ENCODE results near the gene RCSD1.
A peak's percentile ranks its signal among the peaks of the same experiment; 100 is the strongest.

DNA sequence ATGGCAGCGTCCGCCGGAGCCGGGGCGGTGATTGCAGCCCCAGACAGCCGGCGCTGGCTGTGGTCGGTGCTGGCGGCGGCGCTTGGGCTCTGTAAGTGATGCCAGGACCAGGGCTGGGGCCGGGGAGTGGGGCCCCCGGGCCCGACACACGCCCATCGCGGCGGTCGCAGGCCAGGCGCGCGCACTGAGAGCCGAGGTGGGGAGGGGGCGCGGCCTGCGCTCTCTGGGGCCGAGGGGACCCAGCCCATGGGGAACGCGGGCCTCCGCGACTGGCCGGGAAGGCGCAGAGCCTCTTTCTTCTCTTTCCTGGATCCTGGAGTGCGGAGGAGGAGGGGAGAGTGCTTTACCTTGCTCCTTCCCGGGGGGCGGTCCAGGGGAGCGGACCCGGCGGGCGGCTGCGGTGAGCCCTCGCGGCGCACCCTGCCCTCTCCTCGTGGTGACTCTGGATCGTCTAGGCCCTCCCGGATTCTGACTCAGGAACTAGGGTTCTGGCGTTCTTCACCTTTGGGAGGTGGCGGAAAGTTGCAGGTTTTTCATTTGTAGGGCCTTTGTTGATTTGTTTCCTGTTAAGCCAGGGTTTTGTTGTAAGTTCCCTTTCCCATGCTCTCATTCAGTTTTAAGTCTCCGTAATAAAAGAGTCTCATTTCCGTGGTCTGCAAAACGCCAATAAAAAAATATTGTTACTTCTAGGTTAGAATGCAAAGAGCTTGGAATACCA, 92.3 kb downstream of the RCSD1 start:
- TF ChIP-seq, protein P1, sequence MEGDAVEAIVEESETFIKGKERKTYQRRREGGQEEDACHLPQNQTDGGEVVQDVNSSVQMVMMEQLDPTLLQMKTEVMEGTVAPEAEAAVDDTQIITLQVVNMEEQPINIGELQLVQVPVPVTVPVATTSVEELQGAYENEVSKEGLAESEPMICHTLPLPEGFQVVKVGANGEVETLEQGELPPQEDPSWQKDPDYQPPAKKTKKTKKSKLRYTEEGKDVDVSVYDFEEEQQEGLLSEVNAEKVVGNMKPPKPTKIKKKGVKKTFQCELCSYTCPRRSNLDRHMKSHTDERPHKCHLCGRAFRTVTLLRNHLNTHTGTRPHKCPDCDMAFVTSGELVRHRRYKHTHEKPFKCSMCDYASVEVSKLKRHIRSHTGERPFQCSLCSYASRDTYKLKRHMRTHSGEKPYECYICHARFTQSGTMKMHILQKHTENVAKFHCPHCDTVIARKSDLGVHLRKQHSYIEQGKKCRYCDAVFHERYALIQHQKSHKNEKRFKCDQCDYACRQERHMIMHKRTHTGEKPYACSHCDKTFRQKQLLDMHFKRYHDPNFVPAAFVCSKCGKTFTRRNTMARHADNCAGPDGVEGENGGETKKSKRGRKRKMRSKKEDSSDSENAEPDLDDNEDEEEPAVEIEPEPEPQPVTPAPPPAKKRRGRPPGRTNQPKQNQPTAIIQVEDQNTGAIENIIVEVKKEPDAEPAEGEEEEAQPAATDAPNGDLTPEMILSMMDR (IDR thresholded peaks at IDR 0.05), result peak in 1 of 7 experiments; percentile 2
- TF ChIP-seq POLR2A (IDR thresholded peaks at IDR 0.05), result no peak
